ENCODE measurements around the gene LMF2.

Gene LMF2

GRCh38 chr22:50482107-50483074, 25.1 kb downstream of the LMF2 start:
- no peaks in the 10 kb centered on the region for H3K79me2 ChIP-seq (ENCODE audit: insufficient read depth, low read length)
- no peak for TF ChIP-seq EZH2phosphoT487 (conservative IDR thresholded peaks at IDR 0.05; ENCODE audit: low read length)
- TF ChIP-seq, protein P1, sequence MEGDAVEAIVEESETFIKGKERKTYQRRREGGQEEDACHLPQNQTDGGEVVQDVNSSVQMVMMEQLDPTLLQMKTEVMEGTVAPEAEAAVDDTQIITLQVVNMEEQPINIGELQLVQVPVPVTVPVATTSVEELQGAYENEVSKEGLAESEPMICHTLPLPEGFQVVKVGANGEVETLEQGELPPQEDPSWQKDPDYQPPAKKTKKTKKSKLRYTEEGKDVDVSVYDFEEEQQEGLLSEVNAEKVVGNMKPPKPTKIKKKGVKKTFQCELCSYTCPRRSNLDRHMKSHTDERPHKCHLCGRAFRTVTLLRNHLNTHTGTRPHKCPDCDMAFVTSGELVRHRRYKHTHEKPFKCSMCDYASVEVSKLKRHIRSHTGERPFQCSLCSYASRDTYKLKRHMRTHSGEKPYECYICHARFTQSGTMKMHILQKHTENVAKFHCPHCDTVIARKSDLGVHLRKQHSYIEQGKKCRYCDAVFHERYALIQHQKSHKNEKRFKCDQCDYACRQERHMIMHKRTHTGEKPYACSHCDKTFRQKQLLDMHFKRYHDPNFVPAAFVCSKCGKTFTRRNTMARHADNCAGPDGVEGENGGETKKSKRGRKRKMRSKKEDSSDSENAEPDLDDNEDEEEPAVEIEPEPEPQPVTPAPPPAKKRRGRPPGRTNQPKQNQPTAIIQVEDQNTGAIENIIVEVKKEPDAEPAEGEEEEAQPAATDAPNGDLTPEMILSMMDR (IDR thresholded peaks at IDR 0.05; ENCODE audit: insufficient read depth, low read length, poor library complexity, severe bottlenecking) = no peak
- H2AFZ ChIP-seq (ENCODE audit: low read depth, low read length, severe bottlenecking) = no peak overlapping the region
- H3K9me2 ChIP-seq (replicated peaks; ENCODE audit: insufficient read depth, low read length) = no peaks in the 10 kb centered on the region
- no peaks in the 10 kb centered on the region for H3K36me3 ChIP-seq (ENCODE audit: low read length)
- H3F3A ChIP-seq (ENCODE audit: insufficient read depth) = peaks cover 11% of the 10 kb centered on the region; the same call in 1 of the 2 replicates
- H3K9ac ChIP-seq (ENCODE audit: low read length) = peak overlapping the region; percentile 60
- peak overlapping the region; percentile 49 for H3K4me3 ChIP-seq (ENCODE audit: insufficient read depth, low read length, poor library complexity, severe bottlenecking)
- no peaks in the 10 kb centered on the region for H3K27me3 ChIP-seq (ENCODE audit: low read length)
- no peak overlapping the region for H3K27ac ChIP-seq (ENCODE audit: low read depth, low read length)
- H3K4me2 ChIP-seq (ENCODE audit: low read depth, low read length, poor library complexity, severe bottlenecking) = peak overlapping the region; percentile 56
- no peaks in the 10 kb centered on the region for H3K9me3 ChIP-seq (ENCODE audit: insufficient read depth, low read length)
- no peaks in the 10 kb centered on the region for H4K20me1 ChIP-seq (ENCODE audit: low read depth, low read length)

DNA sequence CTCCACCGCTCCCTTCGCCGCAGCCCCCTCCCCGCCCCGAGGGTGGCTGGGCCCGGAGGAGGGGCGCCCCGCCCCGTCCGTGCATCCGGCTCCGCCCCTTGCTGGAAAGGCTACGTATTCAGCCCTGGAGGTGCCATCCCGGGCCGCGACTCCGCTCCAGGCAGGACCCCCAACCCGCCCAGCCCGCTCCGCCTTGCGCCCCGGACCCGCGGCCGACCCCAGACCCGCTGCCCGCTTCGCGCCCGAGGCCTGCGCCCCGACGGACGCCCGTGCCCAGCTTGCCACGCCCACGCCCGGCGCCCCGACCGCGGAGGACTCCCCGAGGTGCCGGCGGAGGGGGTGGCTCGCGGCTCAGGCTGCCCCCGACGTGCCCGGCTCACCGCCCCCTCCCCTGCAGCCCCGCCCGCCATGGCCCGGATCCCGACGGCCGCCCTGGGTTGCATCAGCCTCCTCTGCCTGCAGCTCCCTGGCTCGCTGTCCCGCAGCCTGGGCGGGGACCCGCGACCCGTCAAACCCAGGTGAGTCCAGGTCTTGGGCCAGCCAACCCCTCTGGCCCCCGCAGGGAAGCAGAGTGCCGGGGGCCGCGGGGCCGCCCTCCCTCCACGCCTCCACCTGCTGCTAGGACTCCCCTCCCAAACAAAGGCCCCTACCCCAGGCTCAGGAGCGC, 25.9 kb downstream of the LMF2 start, which contains the start of gene ADM2:
Gene ADM2, plus strand, starts transcription at position 104 of the 667 bp plus-strand sequence. Its CDS starts 305 bp downstream, at position 409.
- peak within 1 kb of the TSS; percentile 60 for H3K9ac ChIP-seq (ENCODE audit: low read length)
- no peak within 1 kb of the TSS for H3K27ac ChIP-seq (ENCODE audit: low read depth, low read length)
- H3K4me3 ChIP-seq (ENCODE audit: insufficient read depth, low read length, poor library complexity, severe bottlenecking) = peak within 1 kb of the TSS; percentile 49
- TF ChIP-seq, protein P1 (IDR thresholded peaks at IDR 0.05; ENCODE audit: insufficient read depth, low read length, poor library complexity, severe bottlenecking) = no peak
- no peak for TF ChIP-seq EZH2phosphoT487 (conservative IDR thresholded peaks at IDR 0.05; ENCODE audit: low read length)
- no peaks in the 10 kb centered on the region for H3K9me2 ChIP-seq (replicated peaks; ENCODE audit: insufficient read depth, low read length)
- no peaks in the 10 kb centered on the region for H3K9me3 ChIP-seq (ENCODE audit: insufficient read depth, low read length)
- no peaks in the 10 kb centered on the region for H3K36me3 ChIP-seq (ENCODE audit: low read length)
- peaks cover 11% of the 10 kb centered on the region; the same call in 1 of the 2 replicates for H3F3A ChIP-seq (ENCODE audit: insufficient read depth)
- H3K27me3 ChIP-seq (ENCODE audit: low read length) = no peaks in the 10 kb centered on the region
- H4K20me1 ChIP-seq (ENCODE audit: low read depth, low read length) = no peaks in the 10 kb centered on the region
- H3K4me2 ChIP-seq (ENCODE audit: low read depth, low read length, poor library complexity, severe bottlenecking) = peak within 1 kb of the TSS; percentile 56
- H3K79me2 ChIP-seq (ENCODE audit: insufficient read depth, low read length) = no peaks in the 10 kb centered on the region
- H2AFZ ChIP-seq (ENCODE audit: low read depth, low read length, severe bottlenecking) = no peak within 1 kb of the TSS

- peaks cover 7% of the 10 kb centered on the region; the same call in 1 of the 2 replicates for H3F3A ChIP-seq (ENCODE audit: insufficient read depth)
- H3K9me2 ChIP-seq (replicated peaks; ENCODE audit: insufficient read depth, low read length) = no peaks in the 10 kb centered on the region
- no peaks in the 10 kb centered on the region for H3K79me2 ChIP-seq (ENCODE audit: insufficient read depth, low read length)
- no peaks in the 10 kb centered on the region for H3K9me3 ChIP-seq (ENCODE audit: insufficient read depth, low read length)
- peak overlapping the region; percentile 60; the same call in 1 of the 2 replicates for H3K9ac ChIP-seq (ENCODE audit: low read length)
- H3K36me3 ChIP-seq (ENCODE audit: low read length) = no peaks in the 10 kb centered on the region
- no peaks in the 10 kb centered on the region for H3K27me3 ChIP-seq (ENCODE audit: low read length)
- no peak overlapping the region for H2AFZ ChIP-seq (ENCODE audit: low read depth, low read length, severe bottlenecking)
- no peak for TF ChIP-seq EZH2phosphoT487 (conservative IDR thresholded peaks at IDR 0.05; ENCODE audit: low read length)
- TF ChIP-seq, protein P1 (IDR thresholded peaks at IDR 0.05; ENCODE audit: insufficient read depth, low read length, poor library complexity, severe bottlenecking) = no peak
- no peaks in the 10 kb centered on the region for H4K20me1 ChIP-seq (ENCODE audit: low read depth, low read length)
- no peak overlapping the region for H3K27ac ChIP-seq (ENCODE audit: low read depth, low read length)
- peak overlapping the region; percentile 49 for H3K4me3 ChIP-seq (ENCODE audit: insufficient read depth, low read length, poor library complexity, severe bottlenecking)
- H3K4me2 ChIP-seq (ENCODE audit: low read depth, low read length, poor library complexity, severe bottlenecking) = peak overlapping the region; percentile 56
These were observed 26.5 kb downstream of the LMF2 start for GRCh38 chr22:50481045-50481439.
